OCI-LY7 (cell line): ENCODE results near the gene LMNTD2. TPM values are rescaled to one million over a fixed set of nuclear protein-coding genes. Genes with fewer than 3 reads are reported as not detected.

Experiments used
- BruUV-seq: library from RNA; stranded (reverse); fragments of 400-500 nt; replicated peaks from 2 replicates; lab custom pipeline; 2021; lab: Mats Ljungman, UMichigan
- CTCF ChIA-PET: fragments of 300-600 bp; sonication (Branson Sonifier 250); formaldehyde crosslinking; loops from one replicate; lab custom pipeline; 2022; ENCODE audit warnings: antibody characterized with exemption; ENCODE audit not compliant: unreplicated experiment; lab: Charles Lee
- POLR2A ChIA-PET: fragments of 300-600 bp; sonication (Branson Sonifier 250); formaldehyde crosslinking; loops from one replicate; lab custom pipeline; 2022; ENCODE audit warnings: antibody characterized with exemption; lab: Charles Lee
- DNase-seq: peaks from one replicate; pipeline ENCODE4 v3.0.0-alpha.2; 2015; ENCODE audit warnings: low spot score
- H2AFZ ChIP-seq: fragments of 200-600 bp; sonication (generic), shearing (Covaris generic); 2 replicates; pipeline ENCODE4 v1.6.1; 2014; ENCODE audit warnings: mild to moderate bottlenecking, antibody characterized with exemption, low read length, moderate library complexity
- H3K27ac ChIP-seq: fragments of 200-600 bp; sonication (generic); 2 replicates; pipeline ENCODE4 v1.5.1; 2014; ENCODE audit warnings: mixed run types, low read depth, mild to moderate bottlenecking, moderate library complexity, low read length, inconsistent platforms; ENCODE audit not compliant: poor library complexity, severe bottlenecking
- H3K36me3 ChIP-seq: fragments of 200-600 bp; sonication (generic); 2 replicates; pipeline ENCODE4 v1.6.1; 2014; ENCODE audit warnings: mild to moderate bottlenecking, antibody characterized with exemption, low read length, moderate library complexity, mixed read lengths; ENCODE audit not compliant: insufficient read depth
- H3K4me1 ChIP-seq: fragments of 200-600 bp; sonication (generic); 2 replicates; pipeline ENCODE4 v1.5.1; 2014; ENCODE audit warnings: mild to moderate bottlenecking, low read length; ENCODE audit not compliant: insufficient read depth, poor library complexity, severe bottlenecking
- H3K4me2 ChIP-seq: fragments of 200-600 bp; sonication (generic); 2 replicates; pipeline ENCODE4 v1.6.1; 2014; ENCODE audit warnings: mild to moderate bottlenecking, low read length
- H3K4me3 ChIP-seq: fragments of 200-600 bp; sonication (generic); 2 replicates; pipeline ENCODE4 v1.5.1; 2014; ENCODE audit warnings: mild to moderate bottlenecking, low read depth, low read length; ENCODE audit not compliant: poor library complexity, severe bottlenecking
- H3K79me2 ChIP-seq: fragments of 200-600 bp; sonication (generic); 2 replicates; pipeline ENCODE4 v1.6.1; 2016; ENCODE audit warnings: low read depth, mild to moderate bottlenecking, low read length, moderate library complexity, mixed read lengths; ENCODE audit not compliant: insufficient read depth
- H3K9me2 ChIP-seq: fragments of 200-600 bp; sonication (generic); 2 replicates; pipeline ENCODE4 v1.6.1; 2016; ENCODE audit warnings: mild to moderate bottlenecking, low read length, mixed read lengths; ENCODE audit not compliant: insufficient read depth
- H3K9me3 ChIP-seq: fragments of 200-600 bp; sonication (generic); 2 replicates; pipeline ENCODE4 v1.6.1; 2014; ENCODE audit warnings: mild to moderate bottlenecking, mixed run types, low read length, mixed read lengths
- H4K20me1 ChIP-seq: fragments of 200-600 bp; sonication (generic); 2 replicates; pipeline ENCODE4 v1.6.1; 2014; ENCODE audit warnings: mild to moderate bottlenecking, antibody characterized with exemption, low read length, moderate library complexity, mixed read lengths; ENCODE audit not compliant: insufficient read depth
- CTCF ChIP-seq: fragments of 200-600 bp; sonication (generic); conservative IDR thresholded peaks from 2 replicates; pipeline ENCODE4 v1.5.1; 2014; ENCODE audit warnings: mild to moderate bottlenecking, antibody characterized with exemption, low read length, moderate library complexity, mixed read lengths
- EZH2phosphoT487 ChIP-seq: fragments of 200-600 bp; sonication (generic); IDR thresholded peaks from 2 replicates; pipeline ENCODE4 v1.6.1; 2018; ENCODE audit warnings: low read depth, borderline replicate concordance, mild to moderate bottlenecking, mixed run types, antibody characterized with exemption, low read length, moderate library complexity, mixed read lengths
- intact Hi-C: fragments of 100-400 bp; cut with micrococcal nuclease; formaldehyde crosslinking; loops from one replicate; pipeline ENCODE4 v1.10.0; 2022; ENCODE audit not compliant: unreplicated experiment
- total RNA-seq, 2 experiments: library from RNA; depleted of rRNA in 1 of 2; stranded (reverse); fragments of >200 nt in 1 of 2; shearing (Covaris generic) in 1 of 2; gene quantifications; 2 replicates each; pipeline ENCODE4 v1.2.3, GENCODE V29; 2014 to 2022

The LMNTD2 gene
- total RNA-seq, 2 experiments from 2014 or later: 4.7 to 17.7 TPM

- intact Hi-C loops: no loop called here
- no peak overlapping the region for H3K4me3 ChIP-seq
- DNase-seq: no peak
- H3K27ac ChIP-seq: no peak overlapping the region
- no peak overlapping the region for H2AFZ ChIP-seq
- ChIA-PET CTCF (no interaction called here), POLR2A (no interaction called here)
- peaks cover 12% of the 10 kb centered on the region; the same call in 1 of the 2 replicates for H3K36me3 ChIP-seq
- no TSS peak for BruUV-seq
- H4K20me1 ChIP-seq: no peaks in the 10 kb centered on the region
- no peak overlapping the region for H3K4me2 ChIP-seq
- no peaks in the 10 kb centered on the region for H3K9me2 ChIP-seq
- TF ChIP-seq CTCF: no peak
- TF ChIP-seq EZH2phosphoT487: no peak
- H3K9me3 ChIP-seq: no peaks in the 10 kb centered on the region
- H3K4me1 ChIP-seq: no peaks in the 10 kb centered on the region
- no peaks in the 10 kb centered on the region for H3K79me2 ChIP-seq
Measured at GRCh38 chr11:528166-528814, 32.2 kb downstream of the LMNTD2 start.

GRCh38 chr11:526192-526591 lies 34.3 kb downstream of the LMNTD2 start:
- no peak overlapping the region for H3K27ac ChIP-seq
- no peak overlapping the region for H3K4me3 ChIP-seq
- no peaks in the 10 kb centered on the region for H4K20me1 ChIP-seq
- H3K36me3 ChIP-seq: no peaks in the 10 kb centered on the region
- POLR2A ChIA-PET: no interaction called here
- H3K4me1 ChIP-seq: no peaks in the 10 kb centered on the region
- no peaks in the 10 kb centered on the region for H3K79me2 ChIP-seq
- DNase-seq: no peak
- no peak overlapping the region for H3K4me2 ChIP-seq
- H3K9me3 ChIP-seq: no peaks in the 10 kb centered on the region
- H3K9me2 ChIP-seq: no peaks in the 10 kb centered on the region
- intact Hi-C loops: no loop called here
- H2AFZ ChIP-seq: no peak overlapping the region
- CTCF ChIA-PET: no interaction called here
- TF ChIP-seq EZH2phosphoT487: no peak
- TF ChIP-seq CTCF: no peak
- BruUV-seq: no TSS peak

GRCh38 chr11:521177-521688 lies 39.3 kb downstream of the LMNTD2 start:
- Histone ChIP-seq H3K27ac (no peak overlapping the region), H3K9me2 (no peaks in the 10 kb centered on the region), H3K36me3 (no peaks in the 10 kb centered on the region), H4K20me1 (no peaks in the 10 kb centered on the region), H3K4me3 (no peak overlapping the region), H3K9me3 (no peaks in the 10 kb centered on the region; the same call in 1 of the 2 replicates), H3K4me2 (no peak overlapping the region), H2AFZ (no peak overlapping the region), H3K79me2 (no peaks in the 10 kb centered on the region), H3K4me1 (no peaks in the 10 kb centered on the region)
- no peak for DNase-seq
- CTCF ChIA-PET: no interaction called here
- POLR2A ChIA-PET: no interaction called here
- no peak for TF ChIP-seq CTCF
- BruUV-seq: no TSS peak
- intact Hi-C loops: no loop called here
